Neural cell (in vitro differentiated cells): ENCODE data around the gene INO80C. TPM values are rescaled to one million over a fixed set of nuclear protein-coding genes. Genes with fewer than 3 reads are reported as not detected.

Experiments used
- H2AFZ ChIP-seq: fragments of 200-600, 300-800 bp; sonication (generic), shearing (Covaris generic); 2 replicates; pipeline ENCODE4 v1.6.0; 2014; ENCODE audit warnings: low read depth, mild to moderate bottlenecking, antibody characterized with exemption, low read length, moderate library complexity
- H3F3A ChIP-seq: fragments of 200-600 bp; shearing (Covaris generic); 2 replicates; pipeline ENCODE4 v1.6.1; 2016; ENCODE audit warnings: mild to moderate bottlenecking, moderate library complexity, mixed read lengths, antibody characterized with exemption, low read length; ENCODE audit not compliant: insufficient read depth, poor library complexity, severe bottlenecking
- H3K27ac ChIP-seq: fragments of 200-600, 300-800 bp; sonication (generic), shearing (Covaris generic); 2 replicates; pipeline ENCODE4 v1.5.1; 2014; ENCODE audit warnings: mild to moderate bottlenecking, low read length, moderate library complexity
- H3K27me3 ChIP-seq: fragments of 300-800, 200-600 bp; sonication (generic), shearing (Covaris generic); 2 replicates; pipeline ENCODE4 v1.6.0; 2014; ENCODE audit warnings: mild to moderate bottlenecking, low read depth, low read length, moderate library complexity; ENCODE audit not compliant: insufficient read depth
- H3K36me3 ChIP-seq: fragments of 300-800, 200-600 bp; sonication (generic), shearing (Covaris generic); 2 replicates; pipeline ENCODE4 v1.5.1; 2014; ENCODE audit warnings: mild to moderate bottlenecking, antibody characterized with exemption, low read length, moderate library complexity; ENCODE audit not compliant: insufficient read depth
- H3K4me2 ChIP-seq: fragments of 300-800, 200-600 bp; sonication (generic), shearing (Covaris generic); 2 replicates; pipeline ENCODE4 v1.6.0; 2014; ENCODE audit warnings: mild to moderate bottlenecking, low read length
- H3K4me3 ChIP-seq: fragments of 300-800, 200-600 bp; sonication (generic), shearing (Covaris generic); 2 replicates; pipeline ENCODE4 v1.5.1; 2014; ENCODE audit warnings: mild to moderate bottlenecking, low read length, moderate library complexity
- H3K79me2 ChIP-seq: fragments of 200-600 bp; shearing (Covaris generic); replicated peaks from 2 replicates; pipeline ENCODE4 v1.6.0; 2014; ENCODE audit warnings: mild to moderate bottlenecking, low read length, moderate library complexity; ENCODE audit not compliant: insufficient read depth
- H3K9ac ChIP-seq: fragments of 300-800, 200-600 bp; sonication (generic), shearing (Covaris generic); 2 replicates; pipeline ENCODE4 v1.6.1; 2016; ENCODE audit warnings: mild to moderate bottlenecking, low read length, mixed read lengths
- H3K9me2 ChIP-seq: fragments of 200-600 bp; shearing (Covaris generic); 2 replicates; pipeline ENCODE4 v1.6.1; 2016; ENCODE audit warnings: mild to moderate bottlenecking, low read length, mixed read lengths; ENCODE audit not compliant: insufficient read depth
- H3K9me3 ChIP-seq: fragments of 200-600, 300-800 bp; sonication (generic), shearing (Covaris generic); 2 replicates; pipeline ENCODE4 v1.6.1; 2016; ENCODE audit warnings: mild to moderate bottlenecking, mixed run types, low read length, moderate library complexity, mixed read lengths
- H4K20me1 ChIP-seq: fragments of 200-600 bp; shearing (Covaris generic); 2 replicates; pipeline ENCODE4 v1.6.1; 2016; ENCODE audit warnings: mild to moderate bottlenecking, mixed run types; ENCODE audit not compliant: insufficient read depth
- CTCF ChIP-seq: fragments of 450-650 bp; IDR thresholded peaks from 2 replicates; pipeline ENCODE4 v1.5.1; 2014; ENCODE audit warnings: antibody characterized with exemption, mild to moderate bottlenecking, moderate library complexity; ENCODE audit not compliant: poor library complexity, severe bottlenecking
- EP300 ChIP-seq: fragments of 450-650 bp; conservative IDR thresholded peaks from 2 replicates; pipeline ENCODE4 v1.6.1; 2014; ENCODE audit warnings: antibody characterized with exemption, mild to moderate bottlenecking, moderate library complexity; ENCODE audit not compliant: poor library complexity, severe bottlenecking
- EZH2 ChIP-seq: fragments of 200-600, 300-800 bp; shearing (Covaris generic), sonication (generic); IDR thresholded peaks from 2 replicates; pipeline ENCODE4 v1.6.1; 2014; ENCODE audit warnings: antibody characterized with exemption, low read length, borderline replicate concordance, mild to moderate bottlenecking; ENCODE audit not compliant: insufficient read depth, poor library complexity, severe bottlenecking
- MXI1 ChIP-seq: fragments of 450-650 bp; conservative IDR thresholded peaks from 2 replicates; pipeline ENCODE4 v1.6.1; 2014; ENCODE audit warnings: antibody characterized with exemption, mild to moderate bottlenecking; ENCODE audit not compliant: poor library complexity, severe bottlenecking
- POLR2AphosphoS5 ChIP-seq: IDR thresholded peaks from 2 replicates; pipeline ENCODE4 v1.6.1; 2012
- RAD21 ChIP-seq: fragments of 450-650 bp; conservative IDR thresholded peaks from 2 replicates; pipeline ENCODE4 v1.6.1; 2014; ENCODE audit warnings: antibody characterized with exemption, mild to moderate bottlenecking, moderate library complexity
- REST ChIP-seq: IDR thresholded peaks from 2 replicates; pipeline ENCODE4 v1.6.1; 2012; ENCODE audit warnings: borderline replicate concordance
- SMC3 ChIP-seq: fragments of 450-650 bp; conservative IDR thresholded peaks from 2 replicates; pipeline ENCODE4 v1.6.1; 2014; ENCODE audit warnings: antibody characterized with exemption, mild to moderate bottlenecking, moderate library complexity; ENCODE audit not compliant: poor library complexity
- TAF1 ChIP-seq: IDR thresholded peaks from 2 replicates; pipeline ENCODE4 v1.6.1; 2012; ENCODE audit warnings: low read depth
- polyA plus RNA-seq: library from polyadenylated mRNA; depleted of rRNA; stranded (reverse); fragments of >200 nt; gene quantifications from 2 replicates; pipeline ENCODE4 v1.2.3, GENCODE V29; 2014

INO80C gene
- polyA plus RNA-seq, 1 donor from 2014 or later, result 30.5 TPM

GRCh38 chr18:35512761-35513160, 15.0 kb upstream of the INO80C start:
- H3K27me3 ChIP-seq, result no peaks in the 10 kb centered on the region
- H2AFZ ChIP-seq, result no peak overlapping the region
- no peaks in the 10 kb centered on the region for H4K20me1 ChIP-seq
- H3K36me3 ChIP-seq, result no peaks in the 10 kb centered on the region
- H3K9ac ChIP-seq, result no peak overlapping the region
- H3K9me3 ChIP-seq, result no peaks in the 10 kb centered on the region
- H3K4me2 ChIP-seq, result no peak overlapping the region
- no peaks in the 10 kb centered on the region for H3K9me2 ChIP-seq
- no peaks in the 10 kb centered on the region for H3K79me2 ChIP-seq
- H3F3A ChIP-seq, result no peaks in the 10 kb centered on the region
- no peak for TF ChIP-seq EP300
- no peak for TF ChIP-seq REST
- TF ChIP-seq MXI1, result no peak
- H3K4me3 ChIP-seq, result no peak overlapping the region
- no peak overlapping the region for H3K27ac ChIP-seq

- no peak overlapping the region for H3K4me2 ChIP-seq
- TF ChIP-seq EZH2 (no peak), TAF1 (no peak), MXI1 (no peak), RAD21 (no peak), SMC3 (no peak), REST (no peak), POLR2AphosphoS5 (no peak), CTCF (no peak), EP300 (no peak)
These were observed 14.1 kb upstream of the INO80C start for GRCh38 chr18:35511833-35512232.

More at GRCh38 chr18:35511833-35512232, 14.1 kb upstream of the INO80C start:
- Histone ChIP-seq H2AFZ (no peak overlapping the region), H3K9me3 (no peaks in the 10 kb centered on the region), H3K79me2 (no peaks in the 10 kb centered on the region), H3K36me3 (no peaks in the 10 kb centered on the region), H3K9ac (no peak overlapping the region), H4K20me1 (no peaks in the 10 kb centered on the region), H3K27me3 (no peaks in the 10 kb centered on the region), H3K27ac (no peak overlapping the region), H3K4me3 (no peak overlapping the region), H3F3A (no peaks in the 10 kb centered on the region), H3K9me2 (no peaks in the 10 kb centered on the region)
